ENCODE data around the gene SRP14.
A peak's percentile ranks its signal among the peaks of the same experiment; 100 is the strongest.

The SRP14 gene

DNA sequence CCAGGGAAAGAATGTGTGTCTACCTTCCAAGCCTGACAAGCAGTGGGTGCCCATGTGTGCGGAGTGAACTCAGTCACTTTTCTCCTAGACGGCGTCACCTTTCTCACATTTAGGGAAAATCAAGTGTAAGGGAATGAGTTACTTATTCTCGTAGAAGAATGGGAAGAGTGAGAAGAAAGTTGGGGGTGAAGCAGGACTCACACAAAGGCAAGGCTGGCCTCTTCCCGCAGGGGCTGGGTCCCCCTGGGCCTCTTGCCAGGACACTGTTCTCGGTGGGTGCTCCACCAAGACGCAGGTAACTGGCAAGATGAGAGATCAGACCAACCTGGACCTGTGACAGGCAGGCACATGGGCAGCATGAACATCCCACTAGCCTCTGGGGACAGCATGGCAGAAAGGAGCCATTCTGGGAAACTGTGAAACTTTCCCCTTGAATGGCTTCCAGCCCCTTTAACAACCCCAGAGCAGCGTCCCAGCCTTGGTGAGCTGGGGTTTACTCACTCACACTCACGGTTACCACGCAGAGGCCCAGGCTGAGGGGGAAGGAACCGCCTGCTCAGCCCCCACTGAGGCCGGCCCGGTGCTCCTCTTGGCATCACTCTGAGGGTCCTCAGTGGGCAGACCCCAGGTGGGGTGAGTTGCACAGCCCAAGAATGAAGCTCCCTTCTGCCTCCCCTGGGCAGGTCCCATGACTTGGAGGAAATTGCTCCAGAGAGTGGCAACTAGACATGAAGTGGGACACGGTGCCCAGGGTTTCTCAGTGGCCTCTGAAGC, 15.0 kb upstream of the SRP14 start:
- Histone ChIP-seq H3K36me3 (ENCODE audit: control insufficient read depth, insufficient read depth, low read length, severe bottlenecking) (no peaks in the 10 kb centered on the region), H3K4me3 (ENCODE audit: low read length) (no peak overlapping the region), H3K4me1 (ENCODE audit: control insufficient read depth, insufficient read depth, low read length) (peaks cover 25% of the 10 kb centered on the region), H3K9me3 (ENCODE audit: control insufficient read depth, low read length) (no peaks in the 10 kb centered on the region), H3K27me3 (replicated peaks; ENCODE audit: control insufficient read depth, insufficient read depth, low read length) (no peaks in the 10 kb centered on the region), H3K9ac (ENCODE audit: low read length) (no peak overlapping the region)
- no peak for DNase-seq (ENCODE audit: low read depth)

DNA sequence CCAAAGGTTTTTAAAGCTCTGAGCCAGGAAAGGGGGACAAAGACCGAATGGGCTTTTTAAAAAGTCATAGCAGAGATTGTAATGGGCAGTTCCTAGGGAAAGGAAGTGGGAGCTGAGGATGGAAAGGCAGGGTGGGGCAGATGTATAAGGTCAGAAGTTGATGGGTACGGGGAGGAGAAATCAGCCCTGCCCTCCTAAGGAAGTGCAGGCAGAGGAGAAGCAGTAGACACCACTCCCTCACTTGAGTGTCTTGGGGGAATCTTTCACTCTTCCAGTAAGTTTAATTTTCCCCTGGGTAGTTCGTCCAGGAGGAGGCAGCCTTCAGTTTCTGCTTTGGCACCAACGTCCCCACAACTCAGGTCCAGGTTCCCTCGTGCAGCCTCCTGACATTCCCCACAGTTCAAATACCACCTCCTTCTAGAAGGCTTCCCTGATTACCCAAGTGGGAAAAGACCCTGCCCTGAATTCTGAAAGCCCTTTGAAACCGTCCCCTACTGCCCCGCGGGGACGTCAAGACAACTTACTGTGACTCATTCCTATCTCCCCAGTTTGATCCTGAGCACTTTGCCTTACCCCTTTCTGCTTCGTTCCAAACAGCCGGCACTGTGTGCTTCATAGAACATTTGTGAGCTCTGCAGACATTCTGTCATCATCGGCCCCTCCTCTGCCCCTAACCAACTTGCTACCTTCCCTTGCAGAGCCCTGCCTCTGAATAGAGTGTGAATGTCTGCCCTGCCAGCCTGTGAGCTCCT, 14.3 kb upstream of the SRP14 start:
- DNase-seq (ENCODE audit: low read depth): no peak
- Histone ChIP-seq H3K4me1 (ENCODE audit: control insufficient read depth, insufficient read depth, low read length) (peaks cover 20% of the 10 kb centered on the region), H3K36me3 (ENCODE audit: control insufficient read depth, insufficient read depth, low read length, severe bottlenecking) (no peaks in the 10 kb centered on the region), H3K9me3 (ENCODE audit: control insufficient read depth, low read length) (no peaks in the 10 kb centered on the region), H3K9ac (ENCODE audit: low read length) (no peak overlapping the region), H3K4me3 (ENCODE audit: low read length) (no peak overlapping the region), H3K27me3 (replicated peaks; ENCODE audit: control insufficient read depth, insufficient read depth, low read length) (no peaks in the 10 kb centered on the region)

DNA sequence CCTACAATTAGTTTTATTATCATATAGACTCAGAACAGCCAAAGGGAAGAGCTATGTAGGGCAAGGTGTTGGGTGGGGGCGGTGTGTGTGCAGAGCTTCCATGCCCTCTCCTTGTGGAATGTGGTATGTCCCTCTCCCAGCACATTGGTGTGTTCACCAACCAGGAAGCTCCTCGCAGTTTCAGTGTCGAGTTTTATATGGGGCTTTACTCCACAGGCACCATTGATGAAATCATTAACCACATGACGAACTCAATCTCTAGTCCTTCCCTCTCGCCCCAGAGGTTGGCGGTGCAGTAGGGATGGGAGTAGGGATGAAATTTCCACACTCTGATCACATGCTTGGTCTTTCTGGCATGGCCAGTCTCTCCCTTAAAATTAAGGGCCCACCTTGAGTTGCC, 13.6 kb upstream of the SRP14 start:
- H3K4me3 ChIP-seq (ENCODE audit: low read length): no peak overlapping the region
- DNase-seq (ENCODE audit: low read depth): no peak
- no peaks in the 10 kb centered on the region for H3K9me3 ChIP-seq (ENCODE audit: control insufficient read depth, low read length)
- H3K27me3 ChIP-seq (replicated peaks; ENCODE audit: control insufficient read depth, insufficient read depth, low read length): no peaks in the 10 kb centered on the region
- H3K9ac ChIP-seq (ENCODE audit: low read length): no peak overlapping the region
- no peaks in the 10 kb centered on the region for H3K36me3 ChIP-seq (ENCODE audit: control insufficient read depth, insufficient read depth, low read length, severe bottlenecking)
- H3K4me1 ChIP-seq (ENCODE audit: control insufficient read depth, insufficient read depth, low read length): peaks cover 26% of the 10 kb centered on the region

GRCh38 chr15:40051616-40052415, 12.8 kb upstream of the SRP14 start:
- no peaks in the 10 kb centered on the region for H3K27me3 ChIP-seq (replicated peaks; ENCODE audit: control insufficient read depth, insufficient read depth, low read length)
- H3K9ac ChIP-seq (ENCODE audit: low read length): no peak overlapping the region
- no peak overlapping the region for H3K4me3 ChIP-seq (ENCODE audit: low read length)
- H3K4me1 ChIP-seq (ENCODE audit: control insufficient read depth, insufficient read depth, low read length): peaks cover 34% of the 10 kb centered on the region
- no peaks in the 10 kb centered on the region for H3K9me3 ChIP-seq (ENCODE audit: control insufficient read depth, low read length)
- H3K36me3 ChIP-seq (ENCODE audit: control insufficient read depth, insufficient read depth, low read length, severe bottlenecking): no peaks in the 10 kb centered on the region
- no peak for DNase-seq (ENCODE audit: low read depth)

GRCh38 chr15:40050788-40051470, 11.9 kb upstream of the SRP14 start:
- DNase-seq (ENCODE audit: low read depth): no peak
- peaks cover 38% of the 10 kb centered on the region for H3K4me1 ChIP-seq (ENCODE audit: control insufficient read depth, insufficient read depth, low read length)
- H3K4me3 ChIP-seq (ENCODE audit: low read length): no peak overlapping the region
- no peak overlapping the region for H3K9ac ChIP-seq (ENCODE audit: low read length)
- H3K9me3 ChIP-seq (ENCODE audit: control insufficient read depth, low read length): no peaks in the 10 kb centered on the region
- no peaks in the 10 kb centered on the region for H3K36me3 ChIP-seq (ENCODE audit: control insufficient read depth, insufficient read depth, low read length, severe bottlenecking)
- no peaks in the 10 kb centered on the region for H3K27me3 ChIP-seq (replicated peaks; ENCODE audit: control insufficient read depth, insufficient read depth, low read length)

- no peak for DNase-seq (ENCODE audit: low read depth)
- Histone ChIP-seq H3K4me3 (ENCODE audit: low read length) (no peak overlapping the region), H3K4me1 (ENCODE audit: control insufficient read depth, insufficient read depth, low read length) (peaks cover 31% of the 10 kb centered on the region), H3K27me3 (replicated peaks; ENCODE audit: control insufficient read depth, insufficient read depth, low read length) (no peaks in the 10 kb centered on the region), H3K9me3 (ENCODE audit: control insufficient read depth, low read length) (no peaks in the 10 kb centered on the region), H3K36me3 (ENCODE audit: control insufficient read depth, insufficient read depth, low read length, severe bottlenecking) (no peaks in the 10 kb centered on the region), H3K9ac (ENCODE audit: low read length) (no peak overlapping the region)
Observed at GRCh38 chr15:40048926-40049475, 10.0 kb upstream of the SRP14 start.

DNA sequence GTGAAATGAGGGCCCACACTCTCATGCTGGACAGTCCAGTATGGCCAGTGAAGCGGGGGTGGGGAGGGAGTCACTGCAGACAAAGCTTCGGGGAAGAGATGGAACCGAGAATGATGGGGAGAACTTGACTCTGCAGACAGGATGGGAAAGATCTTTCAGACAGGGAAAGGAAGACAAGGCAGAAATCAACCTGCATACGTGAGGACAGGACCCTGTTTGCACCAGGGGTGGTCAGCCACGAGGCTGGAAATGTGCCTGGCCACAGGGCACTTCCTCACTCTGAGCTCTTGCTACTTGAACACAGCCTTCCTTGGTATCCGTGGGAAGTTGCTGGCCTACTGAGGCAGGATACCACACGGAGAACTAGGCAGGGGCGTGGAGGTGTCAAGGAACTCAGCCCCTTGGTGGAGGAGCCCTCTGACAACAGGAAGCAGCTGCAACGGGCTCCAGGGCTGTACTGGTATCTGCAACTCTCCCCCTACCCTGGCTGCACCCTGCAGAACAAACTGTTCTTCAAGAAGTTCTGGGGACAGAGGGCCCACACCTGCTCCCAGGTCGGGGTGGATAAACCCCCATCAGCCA, 9.3 kb upstream of the SRP14 start:
- Histone ChIP-seq H3K9me3 (ENCODE audit: control insufficient read depth, low read length) (no peaks in the 10 kb centered on the region), H3K36me3 (ENCODE audit: control insufficient read depth, insufficient read depth, low read length, severe bottlenecking) (no peaks in the 10 kb centered on the region), H3K9ac (ENCODE audit: low read length) (no peak overlapping the region), H3K4me1 (ENCODE audit: control insufficient read depth, insufficient read depth, low read length) (peaks cover 29% of the 10 kb centered on the region), H3K27me3 (replicated peaks; ENCODE audit: control insufficient read depth, insufficient read depth, low read length) (no peaks in the 10 kb centered on the region), H3K4me3 (ENCODE audit: low read length) (no peak overlapping the region)
- DNase-seq (ENCODE audit: low read depth): no peak

GRCh38 chr15:40047415-40048210, 8.6 kb upstream of the SRP14 start:
- Histone ChIP-seq H3K36me3 (ENCODE audit: control insufficient read depth, insufficient read depth, low read length, severe bottlenecking) (no peaks in the 10 kb centered on the region), H3K4me3 (ENCODE audit: low read length) (no peak overlapping the region), H3K4me1 (ENCODE audit: control insufficient read depth, insufficient read depth, low read length) (peaks cover 29% of the 10 kb centered on the region), H3K27me3 (replicated peaks; ENCODE audit: control insufficient read depth, insufficient read depth, low read length) (no peaks in the 10 kb centered on the region), H3K9ac (ENCODE audit: low read length) (no peak overlapping the region), H3K9me3 (ENCODE audit: control insufficient read depth, low read length) (no peaks in the 10 kb centered on the region)
- DNase-seq (ENCODE audit: low read depth): no peak

GRCh38 chr15:40046721-40047414, 7.9 kb upstream of the SRP14 start:
- H3K4me1 ChIP-seq (ENCODE audit: control insufficient read depth, insufficient read depth, low read length): peaks cover 29% of the 10 kb centered on the region
- H3K27me3 ChIP-seq (replicated peaks; ENCODE audit: control insufficient read depth, insufficient read depth, low read length): no peaks in the 10 kb centered on the region
- no peaks in the 10 kb centered on the region for H3K36me3 ChIP-seq (ENCODE audit: control insufficient read depth, insufficient read depth, low read length, severe bottlenecking)
- no peaks in the 10 kb centered on the region for H3K9me3 ChIP-seq (ENCODE audit: control insufficient read depth, low read length)
- peak; percentile 56 for DNase-seq (ENCODE audit: low read depth)
- H3K4me3 ChIP-seq (ENCODE audit: low read length): no peak overlapping the region
- H3K9ac ChIP-seq (ENCODE audit: low read length): no peak overlapping the region
